ENCODE results near the gene RBM27.

RBM27 gene

GRCh38 chr5:146205499-146206202 lies 2.2 kb downstream of the RBM27 start:
- no peaks in the 10 kb centered on the region for H3K9me3 ChIP-seq (ENCODE audit: insufficient read depth, low read depth, low read length)
- peaks cover 17% of the 10 kb centered on the region for H3K79me2 ChIP-seq (ENCODE audit: control insufficient read depth, insufficient read depth, low read length, poor library complexity)
- H3K27me3 ChIP-seq (ENCODE audit: insufficient read depth, low read length), result no peaks in the 10 kb centered on the region
- no peak overlapping the region for H2BK5ac ChIP-seq (ENCODE audit: low read depth, low read length, poor library complexity)
- no peak overlapping the region for H3K23ac ChIP-seq (ENCODE audit: low read length)
- H3K4ac ChIP-seq (ENCODE audit: low read depth, low read length), result peak overlapping the region; percentile 43
- H3K18ac ChIP-seq (ENCODE audit: low read length), result no peak overlapping the region
- no peak overlapping the region for H3K27ac ChIP-seq (ENCODE audit: low read depth, low read length)
- no peak overlapping the region for H4K91ac ChIP-seq (ENCODE audit: low read depth, low read length)
- H4K12ac ChIP-seq (ENCODE audit: low read depth, low read length), result no peak overlapping the region
- H3K4me3 ChIP-seq (ENCODE audit: low read depth, low read length), result no peak overlapping the region
- peaks cover 4% of the 10 kb centered on the region for H3K79me1 ChIP-seq (ENCODE audit: low read length)
- no peak overlapping the region for H2AK5ac ChIP-seq (ENCODE audit: low read length)
- H2BK12ac ChIP-seq (ENCODE audit: low read length), result no peak overlapping the region
- H4K8ac ChIP-seq (ENCODE audit: low read depth, low read length), result no peak overlapping the region
- WGBS (ENCODE audit: extremely low coverage, insufficient coverage, insufficient read length), result no CpG with 5 or more reads among the region's 11 CpGs
- no peak overlapping the region for H3K14ac ChIP-seq (ENCODE audit: low read length)
- no peak overlapping the region for H3K4me2 ChIP-seq (ENCODE audit: low read length)
- no peak for DNase-seq
- H3K36me3 ChIP-seq (ENCODE audit: control insufficient read depth in 1 of 2, insufficient read depth in 2 of 2, low read length in 2 of 2), result peaks cover 0 to 3% of the 10 kb centered on the region in 2 experiments
- no peak overlapping the region for H2AFZ ChIP-seq (ENCODE audit: insufficient read depth, low read length, poor library complexity)
- no peak overlapping the region for H2BK120ac ChIP-seq (ENCODE audit: insufficient read depth, low read length, poor library complexity)
- no peak overlapping the region for H3K9ac ChIP-seq (ENCODE audit: low read length)
- H3K4me1 ChIP-seq (ENCODE audit: control insufficient read depth in 1 of 2, insufficient read depth in 2 of 2, low read length in 2 of 2), result peaks cover 0 to 2% of the 10 kb centered on the region in 2 experiments

GRCh38 chr5:146206257-146206656 lies 2.9 kb downstream of the RBM27 start:
- H3K4me3 ChIP-seq (ENCODE audit: low read depth, low read length), result no peak overlapping the region
- H4K12ac ChIP-seq (ENCODE audit: low read depth, low read length), result no peak overlapping the region
- no peaks in the 10 kb centered on the region for H3K27me3 ChIP-seq (ENCODE audit: insufficient read depth, low read length)
- H2AK5ac ChIP-seq (ENCODE audit: low read length), result no peak overlapping the region
- H3K4ac ChIP-seq (ENCODE audit: low read depth, low read length), result peak overlapping the region; percentile 91
- no peak for DNase-seq
- no CpG with 5 or more reads among the region's 2 CpGs for WGBS (ENCODE audit: extremely low coverage, insufficient coverage, insufficient read length)
- no peak overlapping the region for H3K4me2 ChIP-seq (ENCODE audit: low read length)
- H2BK12ac ChIP-seq (ENCODE audit: low read length), result no peak overlapping the region
- no peak overlapping the region for H3K23ac ChIP-seq (ENCODE audit: low read length)
- peaks cover 0 to 3% of the 10 kb centered on the region in 2 experiments for H3K36me3 ChIP-seq (ENCODE audit: control insufficient read depth in 1 of 2, insufficient read depth in 2 of 2, low read length in 2 of 2)
- H2BK5ac ChIP-seq (ENCODE audit: low read depth, low read length, poor library complexity), result no peak overlapping the region
- no peak overlapping the region for H3K18ac ChIP-seq (ENCODE audit: low read length)
- no peak overlapping the region for H4K8ac ChIP-seq (ENCODE audit: low read depth, low read length)
- H3K9ac ChIP-seq (ENCODE audit: low read length), result no peak overlapping the region
- H3K9me3 ChIP-seq (ENCODE audit: insufficient read depth, low read depth, low read length), result no peaks in the 10 kb centered on the region
- H3K4me1 ChIP-seq (ENCODE audit: control insufficient read depth in 1 of 2, insufficient read depth in 2 of 2, low read length in 2 of 2), result peaks cover 0 to 2% of the 10 kb centered on the region in 2 experiments
- peaks cover 17% of the 10 kb centered on the region for H3K79me2 ChIP-seq (ENCODE audit: control insufficient read depth, insufficient read depth, low read length, poor library complexity)
- H3K27ac ChIP-seq (ENCODE audit: low read depth, low read length), result no peak overlapping the region
- H2BK120ac ChIP-seq (ENCODE audit: insufficient read depth, low read length, poor library complexity), result no peak overlapping the region
- H2AFZ ChIP-seq (ENCODE audit: insufficient read depth, low read length, poor library complexity), result no peak overlapping the region
- peaks cover 4% of the 10 kb centered on the region for H3K79me1 ChIP-seq (ENCODE audit: low read length)
- no peak overlapping the region for H4K91ac ChIP-seq (ENCODE audit: low read depth, low read length)
- H3K14ac ChIP-seq (ENCODE audit: low read length), result no peak overlapping the region

- no peak overlapping the region for H3K4me3 ChIP-seq (ENCODE audit: low read depth, low read length)
- no peak overlapping the region for H4K91ac ChIP-seq (ENCODE audit: low read depth, low read length)
- H2BK12ac ChIP-seq (ENCODE audit: low read length), result no peak overlapping the region
- H3K23ac ChIP-seq (ENCODE audit: low read length), result no peak overlapping the region
- no peaks in the 10 kb centered on the region for H3K27me3 ChIP-seq (ENCODE audit: insufficient read depth, low read length)
- no peak overlapping the region for H4K12ac ChIP-seq (ENCODE audit: low read depth, low read length)
- no peaks in the 10 kb centered on the region for H3K79me1 ChIP-seq (ENCODE audit: low read length)
- no peak overlapping the region for H2BK120ac ChIP-seq (ENCODE audit: insufficient read depth, low read length, poor library complexity)
- H2AFZ ChIP-seq (ENCODE audit: insufficient read depth, low read length, poor library complexity), result no peak overlapping the region
- no peak overlapping the region for H3K4ac ChIP-seq (ENCODE audit: low read depth, low read length)
- no peak overlapping the region for H3K14ac ChIP-seq (ENCODE audit: low read length)
- H2AK5ac ChIP-seq (ENCODE audit: low read length), result no peak overlapping the region
- no peak overlapping the region for H4K8ac ChIP-seq (ENCODE audit: low read depth, low read length)
- DNase-seq, result peak in 1 of 2 donors; percentile 19
- H3K18ac ChIP-seq (ENCODE audit: low read length), result no peak overlapping the region
- no peak overlapping the region for H3K9ac ChIP-seq (ENCODE audit: low read length)
- no CpG with 5 or more reads among the region's 3 CpGs for whole genome bisulfite sequencing (ENCODE audit: extremely low coverage, insufficient coverage, insufficient read length)
- H3K9me3 ChIP-seq (ENCODE audit: insufficient read depth, low read depth, low read length), result no peaks in the 10 kb centered on the region
- peaks cover 12% of the 10 kb centered on the region for H3K79me2 ChIP-seq (ENCODE audit: control insufficient read depth, insufficient read depth, low read length, poor library complexity)
- H3K4me2 ChIP-seq (ENCODE audit: low read length), result no peak overlapping the region
- H3K36me3 ChIP-seq (ENCODE audit: control insufficient read depth in 1 of 2, insufficient read depth in 2 of 2, low read length in 2 of 2), result peaks cover 0 to 3% of the 10 kb centered on the region in 2 experiments
- H3K27ac ChIP-seq (ENCODE audit: low read depth, low read length), result no peak overlapping the region
- peaks cover 0 to 2% of the 10 kb centered on the region in 2 experiments for H3K4me1 ChIP-seq (ENCODE audit: control insufficient read depth in 1 of 2, insufficient read depth in 2 of 2, low read length in 2 of 2)
- H2BK5ac ChIP-seq (ENCODE audit: low read depth, low read length, poor library complexity), result no peak overlapping the region
Measured at GRCh38 chr5:146208916-146209522, 5.6 kb downstream of the RBM27 start.

- Histone ChIP-seq H3K9me3 (ENCODE audit: insufficient read depth, low read depth, low read length) (no peaks in the 10 kb centered on the region), H3K4me1 (ENCODE audit: control insufficient read depth in 1 of 2, insufficient read depth in 2 of 2, low read length in 2 of 2) (peaks cover 0 to 2% of the 10 kb centered on the region in 2 experiments), H3K18ac (ENCODE audit: low read length) (no peak overlapping the region), H2AK5ac (ENCODE audit: low read length) (no peak overlapping the region), H3K4me2 (ENCODE audit: low read length) (no peak overlapping the region), H4K12ac (ENCODE audit: low read depth, low read length) (no peak overlapping the region), H3K14ac (ENCODE audit: low read length) (no peak overlapping the region), H4K91ac (ENCODE audit: low read depth, low read length) (no peak overlapping the region), H3K4ac (ENCODE audit: low read depth, low read length) (no peak overlapping the region), H3K27ac (ENCODE audit: low read depth, low read length) (no peak overlapping the region), H3K23ac (ENCODE audit: low read length) (no peak overlapping the region), H3K36me3 (ENCODE audit: control insufficient read depth in 1 of 2, insufficient read depth in 2 of 2, low read length in 2 of 2) (peaks cover 0 to 3% of the 10 kb centered on the region in 2 experiments), H2BK120ac (ENCODE audit: insufficient read depth, low read length, poor library complexity) (no peak overlapping the region), H2BK12ac (ENCODE audit: low read length) (no peak overlapping the region), H3K9ac (ENCODE audit: low read length) (no peak overlapping the region), H3K27me3 (ENCODE audit: insufficient read depth, low read length) (no peaks in the 10 kb centered on the region), H2AFZ (ENCODE audit: insufficient read depth, low read length, poor library complexity) (no peak overlapping the region), H2BK5ac (ENCODE audit: low read depth, low read length, poor library complexity) (no peak overlapping the region), H4K8ac (ENCODE audit: low read depth, low read length) (no peak overlapping the region), H3K79me1 (ENCODE audit: low read length) (no peaks in the 10 kb centered on the region), H3K4me3 (ENCODE audit: low read depth, low read length) (no peak overlapping the region), H3K79me2 (ENCODE audit: control insufficient read depth, insufficient read depth, low read length, poor library complexity) (peaks cover 12% of the 10 kb centered on the region)
- no CpG with 5 or more reads among the region's 2 CpGs for WGBS (ENCODE audit: extremely low coverage, insufficient coverage, insufficient read length)
- DNase-seq, result no peak
Measured at GRCh38 chr5:146209714-146210113, 6.3 kb downstream of the RBM27 start.
